Muscle of leg (tissue), 11 donors: ENCODE measurements around the gene PAM. TPM values are rescaled to one million over a fixed set of nuclear protein-coding genes. Genes with fewer than 3 reads are reported as not detected.
"Not testable (repeated sequence)": the region's sequence is repeated elsewhere in the genome, so short reads cannot be mapped to it uniquely, and the experiment has no call there.

ENCODE experiments used
- DNase-seq: peaks from one replicate; pipeline ENCODE4 v3.0.0; 2013
- H3K27ac ChIP-seq: one replicate; pipeline ENCODE4 v1.5.1; 2013; ENCODE audit warnings: mild to moderate bottlenecking, low read length, control low read depth
- H3K27me3 ChIP-seq: one replicate; pipeline ENCODE4 v1.6.1; 2013; ENCODE audit warnings: low read length; ENCODE audit not compliant: control insufficient read depth, insufficient read depth
- H3K36me3 ChIP-seq: one replicate; pipeline ENCODE4 v1.6.1; 2013; ENCODE audit warnings: low read length; ENCODE audit not compliant: control insufficient read depth, insufficient read depth
- H3K4me1 ChIP-seq: one replicate; pipeline ENCODE4 v1.6.1; 2013; ENCODE audit warnings: low read length; ENCODE audit not compliant: control insufficient read depth, insufficient read depth
- H3K4me3 ChIP-seq: one replicate; pipeline ENCODE4 v1.5.1; 2013; ENCODE audit warnings: low read length, control low read depth
- H3K9me3 ChIP-seq: replicated peaks from 2 replicates; pipeline ENCODE4 v1.6.1; 2013; ENCODE audit warnings: low read depth, low read length; ENCODE audit not compliant: control insufficient read depth
- WGBS: methylation state at CpG from one replicate; pipeline ENCODE4 v1.1.5; 2013; ENCODE audit warnings: missing lambda C conversion rate; ENCODE audit not compliant: insufficient coverage; 5-methylcytosine and 5-hydroxymethylcytosine counted together
- polyA plus RNA-seq, 8 donors: library from polyadenylated mRNA; unstranded; fragments of 120-200 nt; gene quantifications; one replicate each; pipeline versions ENCODE4 v1.2.1 to v1.2.3, GENCODE V29; 2013; ENCODE audit warnings: inconsistent platforms in 1 of 8, low replicate concordance in 1 of 8; ENCODE audit not compliant: insufficient read length in 8 of 8, insufficient read depth in 1 of 8
- total RNA-seq: library from RNA; stranded (reverse); fragments of 120-200 nt; gene quantifications from one replicate; pipeline ENCODE4 v1.2.4, GENCODE V29; 2013

The PAM gene
- total and polyA plus RNA-seq, 9 donors, result 96.6 to 146 (median 120) TPM

GRCh38 chr5:102749416-102750030 lies 5.6 kb upstream of the PAM start:
- Histone ChIP-seq H3K36me3 (no peaks in the 10 kb centered on the region), H3K4me1 (peaks cover 5% of the 10 kb centered on the region), H3K4me3 (no peak overlapping the region), H3K9me3 (no peaks in the 10 kb centered on the region), H3K27ac (no peak overlapping the region), H3K27me3 (peaks cover 9% of the 10 kb centered on the region)
- WGBS, result 80% methylated on average over 1 of the region's 5 CpGs
- DNase-seq, result no peak

- no peak overlapping the region for H3K27ac ChIP-seq
- no CpG with 5 or more reads among the region's 4 CpGs for WGBS
- DNase-seq, result no peak
- H3K4me3 ChIP-seq, result no peak overlapping the region
- peaks cover 6% of the 10 kb centered on the region for H3K4me1 ChIP-seq
- H3K27me3 ChIP-seq, result peaks cover 10% of the 10 kb centered on the region
- no peaks in the 10 kb centered on the region for H3K36me3 ChIP-seq
- H3K9me3 ChIP-seq, result no peaks in the 10 kb centered on the region
Measured at GRCh38 chr5:102750151-102750834, 4.8 kb upstream of the PAM start.

- H3K36me3 ChIP-seq, H3K27ac ChIP-seq, H3K9me3 ChIP-seq, DNase-seq, H3K4me3 ChIP-seq: not testable (repeated sequence)
- WGBS, result 96% methylated on average over 30 of the region's 32 CpGs
- peaks cover 13% of the 10 kb centered on the region for H3K4me1 ChIP-seq
- peaks cover 10% of the 10 kb centered on the region for H3K27me3 ChIP-seq
Measured at GRCh38 chr5:102751903-102752376, 3.2 kb upstream of the PAM start.

- H3K36me3 ChIP-seq, result no peaks in the 10 kb centered on the region
- peak overlapping the region; percentile 76 for H3K4me3 ChIP-seq
- DNase-seq, result no peak
- H3K4me1 ChIP-seq, result peaks cover 13% of the 10 kb centered on the region
- H3K27ac ChIP-seq, result peak overlapping the region; percentile 35
- H3K9me3 ChIP-seq, result no peaks in the 10 kb centered on the region
- H3K27me3 ChIP-seq, result peaks cover 10% of the 10 kb centered on the region
- WGBS, result 2% methylated on average over 12 of the region's 32 CpGs
Measured at GRCh38 chr5:102753889-102754766, 977 bp upstream of the PAM start.

- Histone ChIP-seq H3K27ac (peak overlapping the region; percentile 84), H3K36me3 (no peaks in the 10 kb centered on the region), H3K9me3 (no peaks in the 10 kb centered on the region), H3K4me3 (peak overlapping the region; percentile 88), H3K27me3 (peaks cover 10% of the 10 kb centered on the region), H3K4me1 (peaks cover 13% of the 10 kb centered on the region)
- under 1% methylated on average over 13 of the region's 29 CpGs for WGBS
- peak; percentile 70 for DNase-seq
Measured at GRCh38 chr5:102755686-102756371, 724 bp downstream of the PAM start.

- Histone ChIP-seq H3K4me1 (peaks cover 13% of the 10 kb centered on the region), H3K27ac (no peak overlapping the region), H3K9me3 (no peaks in the 10 kb centered on the region), H3K4me3 (no peak overlapping the region), H3K27me3 (peaks cover 10% of the 10 kb centered on the region), H3K36me3 (no peaks in the 10 kb centered on the region)
- no peak for DNase-seq
Measured at GRCh38 chr5:102758576-102758975, 3.5 kb downstream of the PAM start.

- H3K4me3 ChIP-seq, result no peak overlapping the region
- H3K27me3 ChIP-seq, result peaks cover 3% of the 10 kb centered on the region
- no peaks in the 10 kb centered on the region for H3K9me3 ChIP-seq
- no peak for DNase-seq
- no peaks in the 10 kb centered on the region for H3K36me3 ChIP-seq
- no peak overlapping the region for H3K27ac ChIP-seq
- H3K4me1 ChIP-seq, result peaks cover 10% of the 10 kb centered on the region
- no CpG with 5 or more reads among the region's 1 CpG for WGBS
Measured at GRCh38 chr5:102759289-102759688, 4.2 kb downstream of the PAM start.

- 70% methylated on average over 2 of the region's 2 CpGs for WGBS
- Histone ChIP-seq H3K4me1 (peaks cover 6% of the 10 kb centered on the region), H3K27ac (no peak overlapping the region)
Measured at GRCh38 chr5:102759700-102760099, 4.6 kb downstream of the PAM start.

GRCh38 chr5:102760815-102761214 lies 5.7 kb downstream of the PAM start:
- Histone ChIP-seq H3K4me1 (peaks cover 4% of the 10 kb centered on the region), H3K4me3 (no peak overlapping the region)

More at GRCh38 chr5:102759700-102760099, 4.6 kb downstream of the PAM start:
- Histone ChIP-seq H3K36me3 (no peaks in the 10 kb centered on the region), H3K9me3 (no peaks in the 10 kb centered on the region), H3K27me3 (no peaks in the 10 kb centered on the region), H3K4me3 (no peak overlapping the region)
- DNase-seq, result no peak

More at GRCh38 chr5:102760815-102761214, 5.7 kb downstream of the PAM start:
- no peaks in the 10 kb centered on the region for H3K9me3 ChIP-seq
- H3K27ac ChIP-seq, result no peak overlapping the region
- H3K36me3 ChIP-seq, result no peaks in the 10 kb centered on the region
- WGBS, result 17% methylated on average over 1 of the region's 2 CpGs
- DNase-seq, result peak; percentile 13
- H3K27me3 ChIP-seq, result no peaks in the 10 kb centered on the region
